NCI-H1694 (cell line): ENCODE measurements around the gene ING4.

ENCODE experiments used
- DNase-seq: peaks from one replicate; lab custom pipeline; 2025; lab: John Stamatoyannopoulos, UW

The ING4 gene

DNA sequence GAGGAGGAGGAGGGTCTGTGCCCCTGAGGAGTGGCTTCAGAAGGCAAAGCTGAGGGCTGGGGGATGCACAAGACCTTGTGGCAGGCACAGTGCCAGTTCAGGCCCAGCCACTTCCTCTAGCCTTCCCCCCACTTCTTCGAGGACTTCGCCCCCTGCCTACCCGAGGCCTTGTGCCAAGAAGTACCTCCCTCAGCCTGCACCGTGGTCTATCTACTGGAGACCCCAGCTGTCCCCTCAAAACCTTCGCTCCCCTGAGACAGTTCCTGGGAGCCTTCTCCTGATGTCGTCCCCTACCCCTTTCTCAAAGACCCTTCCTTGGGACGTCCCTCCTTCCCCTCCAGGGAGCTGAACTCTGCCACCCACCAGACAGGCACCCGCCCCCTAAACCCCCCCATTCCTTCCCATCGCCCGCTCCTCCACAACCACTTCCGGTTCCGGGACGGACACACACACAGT lies 25.7 kb upstream of the ING4 start:
- DNase-seq = no peak

DNA sequence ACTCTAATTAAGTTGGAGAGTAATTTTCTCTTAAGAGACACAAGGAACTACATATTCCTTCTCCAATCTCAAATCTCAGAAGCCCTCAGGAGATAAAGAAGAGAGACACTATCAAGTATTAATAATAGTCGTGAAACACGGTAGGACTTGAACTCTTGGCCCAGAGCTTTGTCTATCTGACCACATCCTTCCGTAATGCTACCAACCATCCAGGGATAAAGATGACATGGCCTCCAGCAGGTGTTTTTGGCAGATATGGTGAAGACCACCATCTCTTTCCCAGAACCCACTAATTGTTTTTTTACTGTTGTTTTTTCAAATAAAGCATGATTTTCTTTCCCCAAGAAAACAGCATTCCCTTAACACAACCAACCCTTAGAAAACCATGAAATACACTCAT lies 22.9 kb upstream of the ING4 start:
- DNase-seq = no peak

DNA sequence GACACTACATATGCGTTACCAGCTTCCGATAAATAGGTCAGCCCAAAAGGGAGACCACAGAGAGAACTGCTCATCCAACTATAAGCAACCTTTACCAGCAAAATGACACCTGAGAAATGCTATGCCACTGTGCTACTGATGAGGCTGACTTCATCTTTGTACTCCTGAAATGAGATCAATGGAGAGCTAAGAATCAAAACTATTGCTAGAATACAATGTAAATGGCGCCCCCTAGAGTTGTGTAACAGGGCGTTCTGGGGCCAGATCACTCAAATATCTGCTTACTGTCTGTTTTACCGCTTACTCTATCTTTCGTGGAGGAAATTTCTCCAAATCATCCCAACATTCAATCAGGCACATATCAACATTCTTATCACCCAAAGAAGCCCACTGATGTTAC lies 21.7 kb upstream of the ING4 start:
- peak; percentile 93 for DNase-seq

DNA sequence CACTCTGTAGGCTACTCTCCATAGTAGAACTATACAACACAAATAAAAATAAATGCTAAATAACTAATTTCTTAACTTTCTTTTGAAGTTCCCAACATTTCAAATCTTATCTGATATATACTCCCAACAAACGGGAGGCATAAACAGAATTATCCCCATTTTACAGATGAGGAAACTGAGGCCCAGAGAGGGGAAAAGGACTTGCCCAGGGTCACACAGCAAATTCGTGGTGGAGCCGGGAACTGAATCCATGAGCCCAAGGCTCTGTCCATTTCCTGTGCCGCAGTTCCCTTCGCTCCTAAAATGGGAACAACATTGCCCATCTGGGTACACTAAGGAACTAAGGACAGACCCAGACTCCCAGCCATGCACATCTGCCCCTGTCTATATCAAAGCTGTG lies 14.0 kb upstream of the ING4 start:
- no peak for DNase-seq

DNA sequence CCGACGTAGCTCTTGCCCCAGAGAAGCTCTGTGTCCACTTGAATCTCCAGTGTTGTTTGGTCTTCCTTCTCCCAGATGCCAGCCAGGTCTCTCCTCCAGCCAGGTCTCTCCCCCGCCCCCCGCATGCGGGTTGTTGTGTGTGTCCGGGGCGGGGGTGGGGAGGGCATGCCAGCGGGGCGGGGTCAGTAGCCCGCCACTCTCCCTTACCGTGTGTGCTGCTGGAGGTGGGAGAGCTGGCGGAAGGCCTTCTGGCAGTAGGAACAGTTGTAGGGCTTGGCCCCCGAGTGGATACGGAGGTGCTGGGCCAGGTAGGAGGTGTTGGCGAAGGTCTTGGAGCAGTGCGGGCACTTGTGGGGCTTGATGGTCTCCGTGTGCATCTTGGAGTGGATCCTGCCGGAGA lies 9.2 kb upstream of the ING4 start:
- DNase-seq = no peak

DNA sequence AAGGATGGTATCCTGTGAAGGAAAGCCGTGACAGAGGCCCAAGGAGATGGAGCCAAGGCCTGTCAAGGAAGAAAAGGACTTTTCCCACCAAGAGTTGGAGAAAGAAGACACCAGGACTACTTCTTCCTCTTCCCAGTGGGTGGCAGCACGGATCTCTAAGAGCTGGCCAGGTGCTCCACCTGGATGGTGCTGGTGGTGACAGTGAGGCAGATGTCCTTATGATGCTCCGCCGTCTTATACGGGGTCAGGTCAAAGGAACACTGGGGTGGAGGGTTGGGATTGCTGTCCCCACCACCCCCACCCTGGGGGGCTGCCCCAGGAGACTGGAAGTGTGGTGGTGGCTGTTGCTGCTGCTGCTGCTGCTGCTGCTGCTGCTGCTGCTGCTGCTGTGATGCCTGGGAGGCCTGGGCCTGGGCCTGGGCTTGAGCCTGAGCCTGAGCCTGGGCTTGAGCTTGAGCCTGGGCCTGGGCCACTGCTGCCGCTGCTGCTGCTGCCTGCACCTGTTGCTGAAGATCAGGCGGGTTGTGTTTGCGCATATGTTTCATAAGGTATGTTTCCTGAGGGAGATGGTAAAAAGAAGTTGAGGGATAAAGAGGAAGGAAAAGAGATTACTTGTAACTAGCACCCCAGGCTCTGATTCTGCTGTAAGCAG lies 4.8 kb upstream of the ING4 start:
- no peak for DNase-seq

DNA sequence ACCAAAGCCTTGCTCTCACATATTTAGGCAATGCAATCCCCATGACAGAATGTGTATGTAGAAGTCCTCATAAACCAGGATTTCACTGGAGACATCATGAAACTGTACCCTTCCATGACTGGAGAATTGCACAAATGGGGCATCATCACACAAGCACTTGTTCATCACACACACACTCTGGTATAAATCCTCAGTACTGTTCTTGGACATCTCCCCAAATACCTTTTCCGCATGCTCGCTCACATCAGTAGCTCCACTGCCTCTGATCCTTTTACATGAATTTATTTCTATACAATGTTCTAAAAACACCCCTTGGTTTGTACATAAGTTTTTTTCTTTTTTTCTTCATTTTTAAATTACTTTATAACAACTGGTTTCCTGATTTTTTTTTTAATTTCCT lies 3.3 kb upstream of the ING4 start:
- DNase-seq = no peak

DNA sequence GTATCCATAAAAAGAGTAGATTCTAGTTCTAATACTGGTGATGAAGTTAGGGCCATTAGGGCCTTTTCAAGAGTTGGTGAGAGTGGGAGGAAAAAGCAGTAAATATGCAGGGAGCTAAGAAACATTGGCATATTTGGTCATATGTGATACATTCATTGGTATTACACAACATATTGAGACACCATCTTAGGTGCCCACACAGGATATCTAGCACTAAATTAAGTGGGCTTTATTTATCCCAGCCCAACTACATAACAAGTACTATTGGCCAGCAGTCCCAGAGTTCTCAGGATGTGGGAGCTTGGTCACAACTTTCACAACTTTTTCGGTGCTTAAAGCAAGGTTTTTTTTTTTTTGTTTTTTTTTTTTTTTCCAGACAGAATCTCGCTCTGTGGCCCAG lies 2.0 kb upstream of the ING4 start:
- no peak for DNase-seq

DNA sequence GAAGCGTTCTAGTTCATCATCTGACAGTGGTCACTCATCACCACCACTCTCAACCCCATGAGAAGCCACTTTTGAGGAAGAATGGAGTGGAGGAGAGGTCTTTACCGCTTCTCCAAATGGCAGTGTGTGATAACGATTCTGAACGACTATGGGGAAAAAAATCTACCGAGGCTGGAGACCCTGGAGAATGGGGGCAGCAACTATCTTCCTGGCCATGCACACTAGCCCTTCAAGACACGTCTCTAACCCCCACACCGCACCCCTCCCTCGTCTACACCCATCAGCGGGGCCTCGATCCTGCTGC lies 365 bp downstream of the ING4 start:
- DNase-seq = no peak

DNA sequence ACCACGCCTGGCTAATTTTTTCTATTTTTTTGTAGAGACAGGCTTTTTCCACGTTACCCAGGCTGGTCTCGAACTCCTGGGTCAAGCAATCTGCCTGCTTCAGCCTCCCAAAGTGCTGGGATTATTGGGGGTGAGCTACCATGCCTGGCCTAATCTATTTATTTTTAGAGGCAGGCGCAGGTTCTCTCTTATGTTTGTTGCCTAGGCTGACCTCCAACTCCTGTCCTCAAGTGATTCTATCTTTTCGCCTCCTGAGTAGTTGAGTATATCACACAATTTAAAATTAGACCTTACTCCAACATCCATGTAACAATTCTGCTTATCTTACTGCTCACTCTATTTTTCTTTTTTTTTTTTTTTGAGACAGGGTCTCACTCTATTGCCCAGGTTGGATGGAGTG lies 8.9 kb downstream of the ING4 start:
- DNase-seq = no peak

DNA sequence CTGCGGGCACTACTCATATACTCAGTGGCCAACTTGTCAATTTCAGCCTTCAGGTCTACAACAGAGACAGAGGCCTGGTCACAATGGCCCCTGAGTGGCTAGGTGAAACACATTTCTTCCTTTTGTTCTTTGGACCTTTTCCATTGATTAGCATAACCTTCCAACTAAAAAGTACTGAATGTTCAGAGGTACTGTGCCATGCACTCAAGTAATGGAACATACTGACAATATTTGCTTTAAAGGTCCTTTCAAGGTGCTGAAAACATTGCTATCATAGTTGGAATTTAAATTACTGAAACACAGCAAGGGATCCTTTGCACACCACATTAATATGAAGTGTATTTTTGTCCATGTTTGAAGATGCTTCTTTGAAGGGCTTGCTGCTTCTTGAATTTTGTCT lies 9.6 kb downstream of the ING4 start:
- no peak for DNase-seq

DNA sequence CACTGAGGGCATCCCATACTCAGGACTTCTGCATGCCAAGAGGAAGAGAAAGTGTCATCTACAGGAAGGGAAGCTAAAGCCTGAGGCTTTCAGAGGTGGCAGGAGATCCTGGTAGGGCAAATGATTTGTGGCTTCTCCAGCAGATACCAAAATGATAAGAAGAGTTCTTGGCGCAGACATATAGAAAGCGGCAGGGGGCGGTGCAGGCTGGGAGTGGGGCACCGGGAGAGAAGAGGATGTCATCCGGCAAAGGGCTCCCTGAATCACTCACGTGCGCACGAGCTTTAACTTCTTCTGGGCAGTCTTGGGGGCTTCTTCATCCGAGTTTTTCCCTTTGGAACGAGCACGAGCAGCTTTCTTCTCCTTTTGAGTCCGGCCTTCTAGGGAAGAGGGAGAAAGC lies 10.5 kb downstream of the ING4 start:
- DNase-seq = no peak

DNA sequence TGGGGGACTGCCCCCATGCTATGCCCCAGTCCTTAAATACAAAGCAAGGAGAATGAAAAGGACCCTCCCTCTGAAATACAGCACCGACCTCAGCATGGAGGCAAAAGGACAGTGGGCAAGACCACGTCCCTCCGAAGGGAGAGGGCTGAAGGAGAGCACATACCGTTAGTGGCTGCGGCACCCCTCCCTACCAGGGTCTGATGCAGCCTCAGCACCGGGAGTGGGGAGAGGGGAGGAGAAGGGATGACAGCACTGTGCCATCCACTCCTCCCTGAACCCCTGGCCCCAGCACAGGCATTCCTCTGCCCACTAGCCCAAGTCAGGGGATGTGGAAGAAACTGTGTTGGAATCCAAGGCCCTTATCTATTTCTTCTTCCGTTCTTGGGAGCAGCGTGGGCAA lies 12.1 kb downstream of the ING4 start:
- no peak for DNase-seq

DNA sequence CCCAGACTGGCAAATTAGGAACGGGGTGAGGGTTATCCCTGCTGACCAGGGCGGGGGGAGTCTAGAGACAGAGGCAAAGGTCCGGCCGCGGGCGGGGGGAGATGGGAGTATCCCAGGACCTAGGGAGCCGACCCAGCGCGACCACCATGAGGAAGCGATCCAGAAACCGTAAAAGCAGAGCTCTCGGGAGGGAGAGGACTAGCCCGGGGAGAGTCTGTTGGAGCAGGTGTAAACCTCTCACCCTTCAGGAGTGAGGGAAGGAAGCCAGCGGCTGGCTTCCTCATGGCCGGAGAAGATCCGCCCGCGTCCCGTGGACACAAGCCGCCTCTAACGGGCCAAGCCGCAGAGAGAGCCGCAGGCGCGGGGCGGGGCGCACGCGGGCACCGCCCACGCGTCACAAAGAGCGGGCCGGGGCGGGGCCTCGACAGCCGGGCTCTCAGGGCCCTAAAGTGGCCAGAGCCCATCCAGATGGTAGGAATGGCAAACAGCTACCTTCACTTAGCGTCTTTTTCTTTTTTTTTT lies 15.8 kb downstream of the ING4 start, which contains the start of gene ACRBP:
Gene ACRBP (minus strand): TSS at position 350 of the 522 bp plus-strand sequence. CDS start 66 bp downstream, at position 284.
- DNase-seq = no peak

DNA sequence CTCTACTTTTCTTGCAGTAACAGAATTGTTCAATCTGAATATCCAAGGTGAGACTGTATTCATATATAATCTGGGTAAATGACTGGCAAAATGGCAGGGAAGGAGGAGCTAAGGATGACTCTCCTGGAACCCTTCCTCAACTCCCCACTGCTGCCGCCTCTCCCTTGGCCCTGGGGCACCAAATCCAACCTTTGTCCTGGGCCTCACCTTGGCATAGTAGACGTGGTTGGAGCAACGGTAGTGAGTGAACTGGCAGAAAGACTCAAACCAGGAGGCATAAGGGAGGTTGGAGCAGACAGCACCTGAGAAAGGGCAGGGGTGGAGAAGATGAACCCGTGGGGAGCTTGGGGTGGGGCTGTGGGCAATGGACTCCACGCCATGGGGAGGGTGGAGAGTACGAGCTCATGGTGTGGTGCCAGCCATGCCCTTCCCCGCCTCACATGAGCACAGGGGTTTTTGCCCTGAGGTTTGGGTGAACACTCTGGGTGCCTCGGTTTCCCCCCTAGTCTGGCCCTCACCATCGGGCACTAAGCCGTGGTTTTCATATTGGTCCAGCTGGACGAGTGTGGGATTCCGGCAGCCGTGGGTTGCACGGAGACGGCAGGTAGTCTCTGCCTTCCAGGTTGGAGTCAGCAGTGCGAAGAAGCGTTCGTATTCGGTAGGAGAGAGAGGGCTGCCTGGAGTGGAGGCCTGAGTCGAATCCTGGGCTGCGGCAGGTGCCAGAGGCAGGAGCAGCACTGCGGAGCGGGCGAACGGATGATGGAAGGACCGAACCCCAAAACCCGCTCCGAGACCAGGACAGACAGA lies 16.4 kb downstream of the ING4 start:
- no peak for DNase-seq

DNA sequence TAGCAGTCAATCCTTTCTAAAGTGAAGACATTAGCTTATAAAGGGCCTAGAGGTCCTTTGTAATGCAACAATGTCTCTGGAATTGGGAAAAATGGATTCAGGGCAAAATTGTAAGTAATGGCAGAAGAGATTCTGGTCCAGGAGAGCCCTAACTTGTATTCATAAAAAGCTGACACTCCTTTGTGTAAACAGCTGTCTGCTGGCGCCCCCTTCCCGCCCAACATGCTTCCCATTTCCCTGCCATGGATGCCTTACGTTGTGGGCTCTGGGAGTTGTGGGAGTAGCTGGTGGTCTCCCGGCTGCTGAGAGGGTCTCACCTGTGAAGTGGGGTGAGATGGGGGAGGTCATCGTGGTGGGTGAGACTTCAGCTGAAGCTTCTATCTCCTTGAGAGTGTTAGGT lies 18.0 kb downstream of the ING4 start:
- peak; percentile 12 for DNase-seq

DNA sequence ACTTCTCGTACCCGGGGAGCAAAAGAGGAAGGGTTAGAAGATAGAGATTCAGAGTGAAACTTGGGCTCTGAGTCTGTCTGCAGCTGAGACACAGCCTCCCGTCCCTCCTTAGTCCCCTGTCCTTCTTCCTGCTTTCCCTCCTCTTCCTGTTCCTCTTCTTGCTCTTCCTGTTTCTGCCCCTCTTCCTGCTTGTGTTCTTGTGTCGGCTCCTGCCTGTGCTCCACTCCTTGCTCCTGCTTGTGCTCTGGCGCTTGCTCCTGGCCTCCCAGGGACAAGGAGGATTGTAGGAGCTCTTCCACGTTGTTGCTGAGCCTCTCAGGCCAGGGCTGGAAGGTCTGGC lies 18.7 kb downstream of the ING4 start:
- DNase-seq = no peak

DNA sequence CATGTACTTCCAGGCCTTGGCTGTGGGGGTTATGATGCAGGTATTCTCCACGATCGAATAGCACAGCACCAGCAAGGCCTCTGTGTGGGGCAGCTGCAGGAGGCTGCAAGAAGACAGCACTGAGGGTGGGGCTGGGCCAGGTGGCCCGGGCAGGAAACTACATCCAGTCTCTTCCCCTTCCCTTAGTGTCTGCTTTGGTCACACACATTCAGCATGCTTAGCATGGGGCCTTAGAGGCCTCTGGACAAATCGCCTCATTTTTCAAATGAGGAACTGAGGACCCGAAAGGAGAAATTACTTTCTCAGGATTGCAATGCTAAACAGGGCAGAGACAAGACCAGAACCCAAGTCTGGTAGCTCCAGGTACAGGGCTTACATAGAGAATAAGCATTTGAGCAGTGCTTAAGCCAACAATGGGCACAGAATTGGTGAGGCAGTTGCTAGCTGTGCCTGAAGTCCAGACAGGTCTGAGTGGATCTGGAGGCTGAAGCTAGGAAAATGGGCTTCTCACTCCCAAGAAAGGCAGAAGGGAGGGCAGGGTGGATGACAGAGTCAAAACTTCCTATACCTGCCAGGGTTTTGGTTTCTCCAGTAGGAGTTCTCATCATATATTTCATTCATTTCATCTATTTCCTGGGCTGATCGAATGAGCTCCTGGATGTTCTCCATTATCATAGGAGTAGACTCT lies 19.2 kb downstream of the ING4 start:
- no peak for DNase-seq

DNA sequence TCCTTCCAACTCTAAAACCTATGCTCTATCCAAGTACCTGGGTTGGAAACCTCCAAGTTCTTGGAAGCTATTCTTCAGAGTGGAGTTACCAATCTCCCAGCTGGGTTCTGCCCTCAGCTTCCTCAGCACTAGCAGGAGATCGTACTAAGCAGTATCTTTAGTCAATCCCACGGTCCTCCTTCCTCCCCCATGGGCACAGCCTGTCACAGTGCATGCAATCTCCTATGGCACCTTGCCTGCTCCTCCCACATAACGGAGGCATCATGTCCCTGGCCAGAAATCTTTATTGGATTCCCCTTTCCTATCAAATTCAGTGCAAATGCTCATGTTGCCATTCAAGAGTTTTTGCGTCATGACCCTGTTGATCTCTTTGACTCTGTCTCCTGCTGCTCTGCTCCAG lies 21.8 kb downstream of the ING4 start:
- no peak for DNase-seq

DNA sequence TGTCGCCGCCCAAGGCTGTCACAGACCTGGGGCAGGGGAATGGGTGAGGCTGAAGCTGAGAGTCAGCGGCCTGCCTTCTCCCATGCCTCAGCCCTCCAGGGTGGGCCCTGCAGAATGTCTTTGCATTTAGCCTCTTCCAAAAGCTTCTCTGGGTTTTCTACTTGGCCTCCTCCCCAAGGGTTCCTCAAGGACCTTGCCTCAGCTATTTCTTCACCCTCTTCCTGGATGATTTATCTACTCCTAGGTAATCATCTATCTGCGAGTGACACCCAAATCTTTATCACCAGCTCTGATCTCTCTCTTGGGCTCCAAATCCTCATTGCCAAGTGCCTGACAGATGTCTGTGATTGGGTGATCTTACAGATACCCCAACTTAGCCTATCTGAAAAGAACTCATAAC lies 22.4 kb downstream of the ING4 start:
- DNase-seq = no peak

DNA sequence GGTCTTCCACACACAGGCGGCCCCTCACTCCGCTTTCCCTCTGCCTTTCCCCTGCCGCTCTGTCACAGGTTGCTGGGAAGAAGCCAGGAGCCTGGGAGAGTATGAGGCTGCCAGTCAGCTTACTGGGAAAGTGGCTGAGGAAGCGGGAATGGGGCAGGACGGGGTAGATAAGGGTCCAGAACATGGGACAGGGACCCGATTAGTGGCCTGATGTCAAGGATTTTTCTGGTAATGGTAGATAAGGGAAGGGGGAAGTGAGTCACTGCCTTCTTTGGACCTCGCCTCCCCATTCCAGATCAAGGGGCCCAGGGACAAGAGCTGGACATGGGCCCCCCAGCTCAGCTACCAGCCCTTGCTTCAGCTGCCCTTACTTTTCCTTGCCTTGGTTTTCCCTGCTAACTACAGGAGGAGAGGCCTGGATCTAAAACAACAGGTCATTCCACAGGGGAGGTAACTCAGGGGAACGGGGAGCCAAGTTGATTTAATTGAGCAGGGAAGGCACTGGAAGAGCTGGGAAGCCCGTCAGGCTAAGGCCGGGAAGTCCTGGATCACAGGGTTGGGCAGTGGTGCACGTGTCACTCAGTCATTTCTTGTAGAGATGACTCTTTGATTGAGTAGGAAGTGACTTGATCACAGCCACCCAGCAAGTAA lies 23.6 kb downstream of the ING4 start:
- DNase-seq = no peak

DNA sequence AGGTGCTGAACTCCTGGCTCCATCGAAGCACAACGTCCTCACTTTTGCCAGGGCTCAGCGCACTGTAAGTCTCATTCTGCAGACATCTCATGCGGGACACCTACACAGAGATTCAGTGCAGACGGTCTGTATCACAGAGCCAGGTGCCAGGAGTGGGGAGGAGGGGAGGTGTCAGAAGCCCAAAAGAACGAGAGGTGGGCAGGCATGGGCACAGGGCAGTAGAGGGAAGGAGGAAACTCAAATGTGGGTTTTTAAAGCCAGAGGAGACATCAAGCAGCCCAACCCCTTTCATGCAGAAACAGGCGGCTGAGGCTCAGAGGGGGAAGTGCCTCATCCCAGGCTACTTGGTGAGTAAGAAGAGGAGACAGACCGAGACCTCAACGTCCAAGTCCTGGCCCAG lies 24.6 kb downstream of the ING4 start:
- no peak for DNase-seq
